ENCODE data around the gene PPP2R2D. TPM values are rescaled to one million over a fixed set of nuclear protein-coding genes. Genes with fewer than 3 reads are reported as not detected.

Gene PPP2R2D
- total RNA-seq, 1 experiment from 2014 or later = 33.2 TPM

- Mint-ChIP-seq H3K9me3 (peaks cover 14% of the 10 kb centered on the region), H3K27me3 (ENCODE audit: low read depth) (no peaks in the 10 kb centered on the region), H3K36me3 (peaks cover 15% of the 10 kb centered on the region), H3K27ac (no peak overlapping the region), H3K4me3 (no peak overlapping the region), H3K4me1 (peaks cover 75% of the 10 kb centered on the region)
- TF ChIP-seq ZNF281 (CRISPR knock-in tag; IDR thresholded peaks at IDR 0.05) (no peak), MYBL2 (CRISPR knock-in tag; IDR thresholded peaks at IDR 0.05) (no peak), MAX (CRISPR knock-in tag; IDR thresholded peaks at IDR 0.05) (no peak), AFF4 (CRISPR knock-in tag; IDR thresholded peaks at IDR 0.05; ENCODE audit: borderline replicate concordance) (no peak), CTCF (IDR thresholded peaks at IDR 0.05) (no peak), PRRX2 (CRISPR knock-in tag; IDR thresholded peaks at IDR 0.05) (no peak), CREM (CRISPR knock-in tag; IDR thresholded peaks at IDR 0.05) (no peak), ZNF532 (CRISPR knock-in tag; IDR thresholded peaks at IDR 0.05; ENCODE audit: borderline replicate concordance) (no peak), NFE2L1 (CRISPR knock-in tag; IDR thresholded peaks at IDR 0.05) (no peak), TCF7 (CRISPR knock-in tag; IDR thresholded peaks at IDR 0.05; ENCODE audit: low read depth) (no peak), SOX15 (CRISPR knock-in tag; IDR thresholded peaks at IDR 0.05) (no peak), ZNF416 (CRISPR knock-in tag; IDR thresholded peaks at IDR 0.05) (no peak), ZNF219 (CRISPR knock-in tag; IDR thresholded peaks at IDR 0.05; ENCODE audit: borderline replicate concordance) (no peak), OVOL2 (CRISPR knock-in tag; IDR thresholded peaks at IDR 0.05; ENCODE audit: borderline replicate concordance) (no peak), ZNF317 (CRISPR knock-in tag; IDR thresholded peaks at IDR 0.05; ENCODE audit: borderline replicate concordance, low read depth) (no peak), NR2C2 (CRISPR knock-in tag; IDR thresholded peaks at IDR 0.05) (no peak), HMGA2 (CRISPR knock-in tag; IDR thresholded peaks at IDR 0.05) (no peak), RORB (CRISPR knock-in tag; IDR thresholded peaks at IDR 0.05) (no peak)
- TF ChIP-seq, protein P1, sequence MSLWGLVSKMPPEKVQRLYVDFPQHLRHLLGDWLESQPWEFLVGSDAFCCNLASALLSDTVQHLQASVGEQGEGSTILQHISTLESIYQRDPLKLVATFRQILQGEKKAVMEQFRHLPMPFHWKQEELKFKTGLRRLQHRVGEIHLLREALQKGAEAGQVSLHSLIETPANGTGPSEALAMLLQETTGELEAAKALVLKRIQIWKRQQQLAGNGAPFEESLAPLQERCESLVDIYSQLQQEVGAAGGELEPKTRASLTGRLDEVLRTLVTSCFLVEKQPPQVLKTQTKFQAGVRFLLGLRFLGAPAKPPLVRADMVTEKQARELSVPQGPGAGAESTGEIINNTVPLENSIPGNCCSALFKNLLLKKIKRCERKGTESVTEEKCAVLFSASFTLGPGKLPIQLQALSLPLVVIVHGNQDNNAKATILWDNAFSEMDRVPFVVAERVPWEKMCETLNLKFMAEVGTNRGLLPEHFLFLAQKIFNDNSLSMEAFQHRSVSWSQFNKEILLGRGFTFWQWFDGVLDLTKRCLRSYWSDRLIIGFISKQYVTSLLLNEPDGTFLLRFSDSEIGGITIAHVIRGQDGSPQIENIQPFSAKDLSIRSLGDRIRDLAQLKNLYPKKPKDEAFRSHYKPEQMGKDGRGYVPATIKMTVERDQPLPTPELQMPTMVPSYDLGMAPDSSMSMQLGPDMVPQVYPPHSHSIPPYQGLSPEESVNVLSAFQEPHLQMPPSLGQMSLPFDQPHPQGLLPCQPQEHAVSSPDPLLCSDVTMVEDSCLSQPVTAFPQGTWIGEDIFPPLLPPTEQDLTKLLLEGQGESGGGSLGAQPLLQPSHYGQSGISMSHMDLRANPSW (CRISPR knock-in tag; conservative IDR thresholded peaks at IDR 0.05; ENCODE audit: low read depth) = no peak
- TF ChIP-seq, protein P2, sequence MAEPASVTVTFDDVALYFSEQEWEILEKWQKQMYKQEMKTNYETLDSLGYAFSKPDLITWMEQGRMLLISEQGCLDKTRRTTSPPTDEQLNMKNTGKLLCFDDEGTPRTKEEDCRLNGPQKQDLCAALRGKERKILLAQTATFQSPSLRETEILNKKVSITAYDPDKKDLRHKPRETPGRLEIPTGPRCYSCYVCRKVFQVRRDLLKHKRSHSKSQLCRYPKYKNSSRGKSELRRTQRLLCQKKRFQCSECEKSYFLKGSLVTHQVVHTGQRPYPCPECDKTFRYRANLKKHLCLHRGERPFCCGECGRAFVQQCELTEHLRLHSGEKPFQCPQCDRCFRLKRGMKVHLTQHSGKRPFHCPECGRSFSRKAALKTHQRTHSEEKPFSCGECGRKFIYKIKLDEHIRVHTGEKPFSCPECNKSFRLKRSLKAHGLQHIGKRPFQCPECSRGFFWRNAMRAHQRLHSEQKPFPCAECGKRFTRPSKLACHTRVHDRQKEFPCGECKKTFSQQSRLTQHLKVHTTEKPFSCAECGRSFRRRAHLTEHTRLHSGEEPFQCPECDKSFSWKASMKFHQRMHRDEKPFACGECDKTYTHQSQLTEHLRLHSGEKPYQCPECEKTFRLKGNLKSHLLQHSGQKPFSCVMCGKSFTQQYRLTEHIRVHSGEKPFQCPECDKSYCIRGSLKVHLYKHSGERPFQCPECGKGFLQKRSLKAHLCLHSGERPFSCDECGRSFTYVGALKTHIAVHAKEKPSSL (CRISPR knock-in tag; conservative IDR thresholded peaks at IDR 0.05) = no peak
- CTCF ChIA-PET = interaction anchor here (0.9 to 6.7 kb wide), 6 partner anchors 9 to 140 kb away, joined by 3 to 112 read pairs (median 4); partner anchors contain the start of gene BNIP3
- DNase-seq (ENCODE audit: low spot score) (no peak), ATAC-seq (no peak)
- POLR2A ChIA-PET = no interaction called here
Observed at GRCh38 chr10:132002004-132002403, 101.2 kb downstream of the PPP2R2D start.

Measured in WTC11 (cell line).